HepG2 (cell line): Measurements from ENCODE around the gene ZFAND2B. TPM values are rescaled to one million over a fixed set of nuclear protein-coding genes. Genes with fewer than 3 reads are reported as not detected.
A peak's percentile ranks its signal among the peaks of the same experiment; 100 is the strongest.

Experiments
- KDM1A ChIP-seq: IDR thresholded peaks from 2 replicates; pipeline ENCODE4 v1.6.1; 2016; ENCODE audit warnings: missing compliant biosample characterization
- MAFF ChIP-seq: IDR thresholded peaks from 2 replicates; pipeline ENCODE4 v1.6.1; 2011; ENCODE audit warnings: low read depth, low read length, improper control_type of control experiment
- NFIB ChIP-seq: sonication (generic); formaldehyde crosslinking; IDR thresholded peaks from 2 replicates; pipeline ENCODE4 v1.9.0; 2021; ENCODE audit warnings: missing genetic modification reagents, mild to moderate bottlenecking, borderline replicate concordance
- SRSF9 ChIP-seq: fragments of 200-400 bp; formaldehyde crosslinking; IDR thresholded peaks from 2 replicates; pipeline ENCODE4 v1.6.1; 2018; ENCODE audit warnings: borderline replicate concordance, mild to moderate bottlenecking, low read depth, low read length; ENCODE audit not compliant: insufficient read depth, poor library complexity, severe bottlenecking
- ZNF235 ChIP-seq: sonication (generic); formaldehyde crosslinking; IDR thresholded peaks from 2 replicates; pipeline ENCODE4 v1.8.1; 2023; ENCODE audit warnings: mild to moderate bottlenecking, missing genetic modification reagents, borderline replicate concordance
- ZNF670 ChIP-seq: sonication (generic); formaldehyde crosslinking; IDR thresholded peaks from 2 replicates; pipeline ENCODE4 v1.8.0; 2022; ENCODE audit warnings: mild to moderate bottlenecking, missing genetic modification reagents, borderline replicate concordance
- ZNF761 ChIP-seq: sonication (generic); formaldehyde crosslinking; conservative IDR thresholded peaks from 2 replicates; pipeline ENCODE4 v1.4.0; 2020; ENCODE audit warnings: mild to moderate bottlenecking, missing genetic modification reagents
- ZNF83 ChIP-seq: sonication (generic); formaldehyde crosslinking; IDR thresholded peaks from 2 replicates; pipeline ENCODE4 v1.4.0; 2020; ENCODE audit warnings: missing genetic modification reagents, mild to moderate bottlenecking, borderline replicate concordance
- ZNF850 ChIP-seq: sonication (generic); formaldehyde crosslinking; conservative IDR thresholded peaks from 2 replicates; pipeline ENCODE4 v1.9.0; 2021; ENCODE audit warnings: mild to moderate bottlenecking, missing genetic modification reagents
- polyA plus RNA-seq, 8 experiments: library from polyadenylated mRNA; depleted of rRNA in 3 of 8; stranded (reverse) in 7 of 8; unstranded in 1 of 8; fragments of >200 nt; fragmentation: Illumina TruSeq in 4 of 8; extraction: Trizol in 4 of 8; gene quantifications; 2 replicates each; pipeline versions ENCODE4 v1.2.1 to v1.2.3, GENCODE V29; 2011 to 2016; ENCODE audit warnings: low read depth in 4 of 8, missing spikeins in 1 of 8, mixed read lengths in 1 of 8; ENCODE audit not compliant: insufficient read depth in 1 of 8
- total RNA-seq, 5 experiments: library from RNA; depleted of rRNA; stranded (reverse); fragments of >200 nt; fragmentation: Illumina TruSeq; extraction: Trizol; gene quantifications; 2 replicates each; pipeline ENCODE4 v1.2.3, GENCODE V29; 2016; ENCODE audit warnings: low read depth in 1 of 5
- TF ChIP-seq, protein P1 (sequence below): sonication (generic); formaldehyde crosslinking; IDR thresholded peaks from 2 replicates; pipeline ENCODE4 v1.4.0; 2020; ENCODE audit warnings: mild to moderate bottlenecking, missing genetic modification reagents
- TF ChIP-seq, protein P2 (sequence below): sonication (generic); formaldehyde crosslinking; IDR thresholded peaks from 2 replicates; pipeline ENCODE4 v1.4.0; 2020; ENCODE audit warnings: mild to moderate bottlenecking, missing genetic modification reagents
- TF ChIP-seq, protein P3 (sequence below): sonication (generic); formaldehyde crosslinking; IDR thresholded peaks from 2 replicates; pipeline ENCODE4 v1.8.0; 2022; ENCODE audit warnings: missing genetic modification reagents, mild to moderate bottlenecking, inconsistent platforms, borderline replicate concordance
- TF ChIP-seq, protein P4 (sequence below): IDR thresholded peaks from 2 replicates; pipeline ENCODE4 v1.6.1; 2016; ENCODE audit warnings: missing compliant biosample characterization, missing genetic modification reagents, borderline replicate concordance
- TF ChIP-seq, protein P5 (sequence below): sonication (generic); formaldehyde crosslinking; IDR thresholded peaks from 2 replicates; pipeline ENCODE4 v1.4.0; 2020; ENCODE audit warnings: mild to moderate bottlenecking, missing genetic modification reagents

Gene ZFAND2B
- total and polyA plus RNA-seq, 2 of the 13 experiments (the other 11 are each of a cell fraction or from before 2014, with no cell fraction given), result 53.3 to 115 TPM

DNA sequence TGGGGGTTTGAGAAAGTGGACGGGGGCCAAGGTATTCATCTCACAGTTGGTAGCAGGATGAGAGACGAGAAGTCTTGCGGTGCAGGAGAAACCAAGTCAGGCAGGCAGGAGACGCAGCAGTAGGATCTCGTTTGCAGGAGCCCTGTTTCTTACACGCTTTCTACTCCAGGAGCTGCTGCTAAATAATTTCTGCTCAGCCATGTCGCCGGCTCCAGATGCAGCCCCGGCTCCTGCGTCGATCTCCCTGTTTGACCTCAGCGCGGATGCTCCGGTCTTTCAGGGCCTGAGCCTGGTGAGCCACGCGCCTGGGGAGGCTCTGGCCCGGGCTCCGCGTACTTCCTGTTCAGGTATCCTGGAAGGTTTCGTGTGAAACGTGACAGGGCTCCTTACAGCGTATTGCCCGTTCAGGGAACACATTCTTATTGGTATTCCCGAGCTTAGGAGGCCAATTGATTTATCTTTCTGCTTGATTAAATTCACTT lies 23.5 kb downstream of the ZFAND2B start (continued):
- TF ChIP-seq, protein P1, sequence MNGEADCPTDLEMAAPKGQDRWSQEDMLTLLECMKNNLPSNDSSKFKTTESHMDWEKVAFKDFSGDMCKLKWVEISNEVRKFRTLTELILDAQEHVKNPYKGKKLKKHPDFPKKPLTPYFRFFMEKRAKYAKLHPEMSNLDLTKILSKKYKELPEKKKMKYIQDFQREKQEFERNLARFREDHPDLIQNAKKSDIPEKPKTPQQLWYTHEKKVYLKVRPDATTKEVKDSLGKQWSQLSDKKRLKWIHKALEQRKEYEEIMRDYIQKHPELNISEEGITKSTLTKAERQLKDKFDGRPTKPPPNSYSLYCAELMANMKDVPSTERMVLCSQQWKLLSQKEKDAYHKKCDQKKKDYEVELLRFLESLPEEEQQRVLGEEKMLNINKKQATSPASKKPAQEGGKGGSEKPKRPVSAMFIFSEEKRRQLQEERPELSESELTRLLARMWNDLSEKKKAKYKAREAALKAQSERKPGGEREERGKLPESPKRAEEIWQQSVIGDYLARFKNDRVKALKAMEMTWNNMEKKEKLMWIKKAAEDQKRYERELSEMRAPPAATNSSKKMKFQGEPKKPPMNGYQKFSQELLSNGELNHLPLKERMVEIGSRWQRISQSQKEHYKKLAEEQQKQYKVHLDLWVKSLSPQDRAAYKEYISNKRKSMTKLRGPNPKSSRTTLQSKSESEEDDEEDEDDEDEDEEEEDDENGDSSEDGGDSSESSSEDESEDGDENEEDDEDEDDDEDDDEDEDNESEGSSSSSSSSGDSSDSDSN (CRISPR knock-in tag), result peak; percentile 80
- TF ChIP-seq, protein P2, sequence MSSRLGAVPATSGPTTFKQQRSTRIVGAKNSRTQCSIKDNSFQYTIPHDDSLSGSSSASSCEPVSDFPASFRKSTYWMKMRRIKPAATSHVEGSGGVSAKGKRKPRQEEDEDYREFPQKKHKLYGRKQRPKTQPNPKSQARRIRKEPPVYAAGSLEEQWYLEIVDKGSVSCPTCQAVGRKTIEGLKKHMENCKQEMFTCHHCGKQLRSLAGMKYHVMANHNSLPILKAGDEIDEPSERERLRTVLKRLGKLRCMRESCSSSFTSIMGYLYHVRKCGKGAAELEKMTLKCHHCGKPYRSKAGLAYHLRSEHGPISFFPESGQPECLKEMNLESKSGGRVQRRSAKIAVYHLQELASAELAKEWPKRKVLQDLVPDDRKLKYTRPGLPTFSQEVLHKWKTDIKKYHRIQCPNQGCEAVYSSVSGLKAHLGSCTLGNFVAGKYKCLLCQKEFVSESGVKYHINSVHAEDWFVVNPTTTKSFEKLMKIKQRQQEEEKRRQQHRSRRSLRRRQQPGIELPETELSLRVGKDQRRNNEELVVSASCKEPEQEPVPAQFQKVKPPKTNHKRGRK, result 0 out of 2 replicates have a peak, but pooled peaks have one; percentile 17
- TF ChIP-seq ZNF83, result peak; percentile 69; the same call in 1 of the 2 replicates
- TF ChIP-seq NFIB (CRISPR knock-in tag), result no peak
- TF ChIP-seq MAFF, result no peak
- TF ChIP-seq, protein P3, sequence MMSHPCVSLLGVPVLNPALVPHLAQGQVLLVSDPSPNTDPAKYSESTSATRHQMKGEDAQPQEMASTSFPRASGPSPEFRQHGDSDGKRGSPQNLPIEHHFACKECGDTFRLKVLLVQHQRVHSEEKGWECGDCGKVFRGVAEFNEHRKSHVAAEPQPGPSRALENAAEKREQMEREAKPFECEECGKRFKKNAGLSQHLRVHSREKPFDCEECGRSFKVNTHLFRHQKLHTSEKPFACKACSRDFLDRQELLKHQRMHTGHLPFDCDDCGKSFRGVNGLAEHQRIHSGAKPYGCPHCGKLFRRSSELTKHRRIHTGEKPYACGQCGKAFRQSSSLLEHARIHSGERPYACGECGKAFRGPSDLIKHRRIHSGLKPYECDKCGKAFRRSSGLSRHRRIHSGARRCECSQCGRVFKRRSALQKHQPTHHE, result no peak
- TF ChIP-seq, protein P4, sequence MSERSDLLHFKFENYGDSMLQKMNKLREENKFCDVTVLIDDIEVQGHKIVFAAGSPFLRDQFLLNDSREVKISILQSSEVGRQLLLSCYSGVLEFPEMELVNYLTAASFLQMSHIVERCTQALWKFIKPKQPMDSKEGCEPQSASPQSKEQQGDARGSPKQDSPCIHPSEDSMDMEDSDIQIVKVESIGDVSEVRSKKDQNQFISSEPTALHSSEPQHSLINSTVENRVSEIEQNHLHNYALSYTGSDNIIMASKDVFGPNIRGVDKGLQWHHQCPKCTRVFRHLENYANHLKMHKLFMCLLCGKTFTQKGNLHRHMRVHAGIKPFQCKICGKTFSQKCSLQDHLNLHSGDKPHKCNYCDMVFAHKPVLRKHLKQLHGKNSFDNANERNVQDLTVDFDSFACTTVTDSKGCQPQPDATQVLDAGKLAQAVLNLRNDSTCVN (CRISPR knock-in tag), result no peak
- TF ChIP-seq ZNF850 (CRISPR knock-in tag), result no peak
- TF ChIP-seq ZNF761, result peak; percentile 63; the same call in 1 of the 2 replicates
- TF ChIP-seq, protein P5, sequence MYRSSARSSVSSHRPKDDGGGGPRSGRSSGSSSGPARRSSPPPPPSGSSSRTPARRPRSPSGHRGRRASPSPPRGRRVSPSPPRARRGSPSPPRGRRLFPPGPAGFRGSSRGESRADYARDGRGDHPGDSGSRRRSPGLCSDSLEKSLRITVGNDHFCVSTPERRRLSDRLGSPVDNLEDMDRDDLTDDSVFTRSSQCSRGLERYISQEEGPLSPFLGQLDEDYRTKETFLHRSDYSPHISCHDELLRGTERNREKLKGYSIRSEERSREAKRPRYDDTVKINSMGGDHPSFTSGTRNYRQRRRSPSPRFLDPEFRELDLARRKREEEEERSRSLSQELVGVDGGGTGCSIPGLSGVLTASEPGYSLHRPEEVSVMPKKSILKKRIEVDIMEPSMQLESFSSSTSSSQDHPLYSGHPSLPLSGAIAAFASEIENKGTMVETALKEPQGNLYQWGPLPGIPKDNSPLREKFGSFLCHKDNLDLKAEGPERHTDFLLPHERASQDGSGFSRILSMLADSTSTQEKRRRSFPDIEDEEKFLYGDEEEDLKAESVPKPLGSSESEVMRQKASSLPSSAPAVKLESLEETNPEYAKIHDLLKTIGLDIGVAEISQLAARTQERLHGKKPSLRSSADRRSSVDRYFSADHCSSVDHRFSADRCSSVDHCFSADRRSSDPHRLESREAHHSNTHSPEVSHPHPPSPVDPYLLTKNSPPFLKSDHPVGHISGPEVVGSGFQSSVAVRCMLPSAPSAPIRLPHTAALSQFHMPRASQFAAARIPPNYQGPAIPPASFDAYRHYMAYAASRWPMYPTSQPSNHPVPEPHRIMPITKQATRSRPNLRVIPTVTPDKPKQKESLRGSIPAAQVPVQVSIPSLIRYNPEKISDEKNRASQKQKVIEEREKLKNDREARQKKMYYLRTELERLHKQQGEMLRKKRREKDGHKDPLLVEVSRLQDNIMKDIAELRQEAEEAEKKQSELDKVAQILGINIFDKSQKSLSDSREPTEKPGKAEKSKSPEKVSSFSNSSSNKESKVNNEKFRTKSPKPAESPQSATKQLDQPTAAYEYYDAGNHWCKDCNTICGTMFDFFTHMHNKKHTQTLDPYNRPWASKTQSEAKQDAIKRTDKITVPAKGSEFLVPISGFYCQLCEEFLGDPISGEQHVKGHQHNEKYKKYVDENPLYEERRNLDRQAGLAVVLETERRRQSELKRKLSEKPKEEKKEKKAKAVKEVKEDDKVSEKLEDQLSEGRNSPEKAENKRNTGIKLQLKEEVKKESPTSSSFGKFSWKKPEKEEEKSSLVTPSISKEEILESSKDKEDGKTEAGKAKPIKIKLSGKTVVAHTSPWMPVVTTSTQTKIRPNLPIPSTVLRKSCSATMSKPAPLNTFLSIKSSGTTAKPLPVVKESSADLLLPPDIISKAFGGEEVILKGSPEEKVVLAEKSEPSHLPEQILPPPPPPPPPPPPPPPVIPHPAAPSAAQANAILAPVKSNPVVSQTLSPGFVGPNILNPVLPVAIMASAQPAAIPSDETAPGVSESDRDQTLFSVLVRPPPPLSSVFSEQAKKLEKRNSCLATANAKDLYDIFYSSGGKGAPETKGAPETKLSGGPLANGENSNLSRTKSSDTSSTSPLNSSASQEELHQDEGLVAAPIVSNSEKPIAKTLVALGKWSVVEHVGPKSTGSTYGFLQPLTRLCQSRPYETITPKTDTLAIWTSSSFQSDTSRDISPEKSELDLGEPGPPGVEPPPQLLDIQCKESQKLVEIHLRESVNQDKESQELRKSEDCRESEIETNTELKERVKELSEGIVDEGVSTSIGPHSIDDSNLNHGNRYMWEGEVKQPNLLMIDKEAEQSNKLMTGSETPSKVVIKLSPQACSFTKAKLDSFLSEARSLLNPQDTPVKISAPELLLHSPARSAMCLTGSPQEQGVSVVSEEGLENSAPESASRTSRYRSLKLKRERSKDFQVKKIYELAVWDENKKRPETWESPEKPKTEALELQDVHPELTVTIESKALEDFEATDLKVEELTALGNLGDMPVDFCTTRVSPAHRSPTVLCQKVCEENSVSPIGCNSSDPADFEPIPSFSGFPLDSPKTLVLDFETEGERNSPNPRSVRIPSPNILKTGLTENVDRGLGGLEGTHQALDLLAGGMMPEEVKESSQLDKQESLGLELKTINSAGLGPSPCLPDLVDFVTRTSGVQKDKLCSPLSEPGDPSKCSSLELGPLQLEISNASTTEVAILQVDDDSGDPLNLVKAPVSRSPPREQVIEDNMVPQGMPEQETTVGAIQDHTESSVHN (CRISPR knock-in tag), result no peak
- TF ChIP-seq ZNF670, result no peak
- no peak for TF ChIP-seq KDM1A
- no peak for TF ChIP-seq ZNF235 (CRISPR knock-in tag)
- no peak for TF ChIP-seq SRSF9
